HepG2 (cell line): Measurements from ENCODE around the gene NTPCR. TPM values are rescaled to one million over a fixed set of nuclear protein-coding genes. Genes with fewer than 3 reads are reported as not detected.

Source experiments
- ATAC-seq: fragments of 200-7000 bp; cut with Tn5 transposase; 3 replicates; pipeline ENCODE4 v1.9.1; 2020; ENCODE audit warnings: mild to moderate bottlenecking, moderate library complexity
- BruUV-seq: library from RNA; stranded (reverse); fragments of 400-500 nt; replicated peaks from 2 replicates; lab custom pipeline; 2021; lab: Mats Ljungman, UMichigan
- CTCF ChIA-PET: fragments of 300-600 bp; formaldehyde crosslinking; extraction: SDS; loops from one replicate; lab custom pipeline; 2021; ENCODE audit warnings: low total read pairs, inconsistent platforms, low intra/inter-chr PET ratio; lab: Yijun Ruan, JAX
- POLR2A ChIA-PET: fragments of 350-600 bp; sonication (Branson Sonifier 250); formaldehyde crosslinking; loops from one replicate; lab custom pipeline; 2020; ENCODE audit warnings: antibody characterized with exemption, inconsistent platforms; lab: Yijun Ruan, JAX
- DNase-seq: peaks from one replicate; pipeline ENCODE4 v3.0.0-alpha.2; 2015; ENCODE audit warnings: low spot score
- FAIRE-seq: peaks from 3 replicates; lab custom pipeline; 2011; peaks lifted over from hg19 to GRCh38; lab: Jason Lieb, UNC
- H2AFZ ChIP-seq: one replicate; pipeline ENCODE4 v1.6.1; 2011; ENCODE audit warnings: low read length, inconsistent platforms
- H3K27ac ChIP-seq: fragments of 300-600 bp; 3 replicates; pipeline ENCODE4 v1.8.0; 2011; ENCODE audit warnings: mixed run types, mild to moderate bottlenecking, mixed read lengths, low read length, inconsistent platforms; ENCODE audit not compliant: insufficient read depth; ENCODE audit errors: extremely low read length
- H3K27me3 ChIP-seq, 2 experiments: fragments of 200-600 bp in 1 of 2; 2 replicates in 1 of 2; 3 replicates in 1 of 2; pipeline versions ENCODE4 v1.6.0 to v1.8.0; 2011; ENCODE audit warnings: low read length in 2 of 2, mild to moderate bottlenecking in 2 of 2, moderate library complexity in 2 of 2, inconsistent platforms in 1 of 2; ENCODE audit not compliant: insufficient read depth in 2 of 2, control insufficient read depth in 1 of 2
- H3K36me3 ChIP-seq, 2 experiments: fragments of 200-600 bp in 1 of 2; replicated peaks in 1 of 2; 2 replicates in 1 of 2; 3 replicates in 1 of 2; pipeline versions ENCODE4 v1.5.1 to v1.8.0; 2011; ENCODE audit warnings: low read length in 2 of 2, inconsistent platforms in 1 of 2; ENCODE audit not compliant: insufficient read depth in 2 of 2, control insufficient read depth in 1 of 2
- H3K4me1 ChIP-seq: 2 replicates; pipeline ENCODE4 v1.5.1; 2012; ENCODE audit warnings: low read length, inconsistent platforms; ENCODE audit not compliant: insufficient read depth
- H3K4me2 ChIP-seq: 2 replicates; pipeline ENCODE4 v1.6.0; 2011; ENCODE audit warnings: low read depth, low read length, inconsistent platforms
- H3K4me3 ChIP-seq, 3 experiments: fragments of 200-600 bp in 1 of 3; sonication (generic), shearing (Covaris generic) in 1 of 3; replicated peaks in 1 of 3; 2 replicates each; pipeline ENCODE4 v1.5.1; 2011 to 2016; ENCODE audit warnings: low read length in 3 of 3, inconsistent platforms in 2 of 3, low read depth in 2 of 3, mild to moderate bottlenecking in 2 of 3, control low read depth in 1 of 3, mixed read lengths in 1 of 3; ENCODE audit not compliant: insufficient read depth in 1 of 3
- H3K79me2 ChIP-seq: one replicate; pipeline ENCODE4 v1.6.1; 2011; ENCODE audit warnings: low read length, inconsistent platforms; ENCODE audit not compliant: insufficient read depth
- H3K9ac ChIP-seq: 2 replicates; pipeline ENCODE4 v1.6.0; 2011; ENCODE audit warnings: mild to moderate bottlenecking, low read depth, low read length, inconsistent platforms; ENCODE audit not compliant: insufficient read depth
- H3K9me3 ChIP-seq: 2 replicates; pipeline ENCODE4 v1.5.1; 2012; ENCODE audit warnings: mild to moderate bottlenecking, low read length
- H4K20me1 ChIP-seq: 2 replicates; pipeline ENCODE4 v1.6.0; 2011; ENCODE audit warnings: inconsistent platforms, mild to moderate bottlenecking, low read length, moderate library complexity; ENCODE audit not compliant: insufficient read depth
- CC2D1A ChIP-seq: sonication (generic); formaldehyde crosslinking; IDR thresholded peaks from 2 replicates; pipeline ENCODE4 v1.8.1; 2023; ENCODE audit warnings: mild to moderate bottlenecking, missing genetic modification reagents
- CEBPB ChIP-seq: IDR thresholded peaks from 2 replicates; pipeline ENCODE4 v1.6.1; 2011; ENCODE audit warnings: low read depth, low read length, improper control_type of control experiment, borderline replicate concordance
- KDM5A ChIP-seq: fragments of 200-600 bp; sonication (generic); IDR thresholded peaks from 2 replicates; pipeline ENCODE4 v1.7.0; 2018; ENCODE audit warnings: antibody characterized with exemption, mild to moderate bottlenecking, low read length, borderline replicate concordance
- MTF2 ChIP-seq: sonication (generic); formaldehyde crosslinking; IDR thresholded peaks from 2 replicates; pipeline ENCODE4 v1.5.0; 2020; ENCODE audit warnings: missing genetic modification reagents, borderline replicate concordance
- RORA ChIP-seq: sonication (generic); formaldehyde crosslinking; IDR thresholded peaks from 2 replicates; pipeline ENCODE4 v1.5.0; 2020; ENCODE audit warnings: mild to moderate bottlenecking, missing genetic modification reagents, moderate library complexity
- ZBTB25 ChIP-seq: IDR thresholded peaks from 2 replicates; pipeline ENCODE4 v1.6.1; 2018; ENCODE audit warnings: missing genetic modification reagents
- ZNF503 ChIP-seq: sonication (generic); formaldehyde crosslinking; IDR thresholded peaks from 2 replicates; pipeline ENCODE4 v1.4.0; 2020; ENCODE audit warnings: missing genetic modification reagents
- ZNF709 ChIP-seq: sonication (generic); formaldehyde crosslinking; IDR thresholded peaks from 2 replicates; pipeline ENCODE4 v1.5.0; 2020; ENCODE audit warnings: mild to moderate bottlenecking, missing genetic modification reagents
- WGBS: methylation state at CpG from one replicate; pipeline ENCODE4 v1.1.6; 2017; ENCODE audit warnings: low lambda C conversion rate; 5-methylcytosine and 5-hydroxymethylcytosine counted together
- in situ Hi-C: cut with HindIII; loops from 2 replicates; pipeline ENCODE4 v1.10.0; 2017; ENCODE audit warnings: low pct_unique_long_range_greater_than_20kb; ENCODE audit not compliant: extremely low pct_ligation_motif_present
- intact Hi-C: fragments of 100-400 bp; cut with micrococcal nuclease; formaldehyde crosslinking; loops from one replicate; pipeline ENCODE4 v1.10.0; 2022; ENCODE audit not compliant: unreplicated experiment
- polyA plus RNA-seq, 8 experiments: library from polyadenylated mRNA; depleted of rRNA in 3 of 8; stranded (reverse) in 7 of 8; unstranded in 1 of 8; fragments of >200 nt; fragmentation: Illumina TruSeq in 4 of 8; extraction: Trizol in 4 of 8; gene quantifications; 2 replicates each; pipeline versions ENCODE4 v1.2.1 to v1.2.3, GENCODE V29; 2011 to 2016; ENCODE audit warnings: low read depth in 4 of 8, missing spikeins in 1 of 8, mixed read lengths in 1 of 8; ENCODE audit not compliant: insufficient read depth in 1 of 8
- total RNA-seq, 5 experiments: library from RNA; depleted of rRNA; stranded (reverse); fragments of >200 nt; fragmentation: Illumina TruSeq; extraction: Trizol; gene quantifications; 2 replicates each; pipeline ENCODE4 v1.2.3, GENCODE V29; 2016; ENCODE audit warnings: low read depth in 1 of 5

Gene NTPCR
- total and polyA plus RNA-seq, 2 of the 13 experiments (the other 11 are each of a cell fraction or from before 2014, with no cell fraction given) = 11.7 to 47.0 TPM

- no peak overlapping the region for H3K4me3 ChIP-seq
- ChIA-PET POLR2A (no interaction called here), CTCF (no interaction called here)
- H3K9ac ChIP-seq = no peak overlapping the region
- no peaks in the 10 kb centered on the region for H3K36me3 ChIP-seq
- intact Hi-C loops = no loop called here
- in situ Hi-C loops = no loop called here
- WGBS = 28% methylated on average over 5 of the region's 5 CpGs
- no peak overlapping the region for H3K4me2 ChIP-seq
- DNase-seq = no peak
- TF ChIP-seq ZNF503 (no peak), CEBPB (no peak), KDM5A (no peak), ZBTB25 (CRISPR knock-in tag) (no peak), RORA (CRISPR knock-in tag) (no peak), ZNF709 (no peak), CC2D1A (CRISPR knock-in tag) (no peak), MTF2 (CRISPR knock-in tag) (no peak)
- H3K27ac ChIP-seq = no peak overlapping the region
- H4K20me1 ChIP-seq = no peaks in the 10 kb centered on the region
- H3K79me2 ChIP-seq = no peaks in the 10 kb centered on the region
- ATAC-seq = no peak
- no peak for FAIRE-seq
- no TSS peak for BruUV-seq
- H3K4me1 ChIP-seq = peaks cover 2% of the 10 kb centered on the region
- H2AFZ ChIP-seq = no peak overlapping the region
- peaks cover 0 to 5% of the 10 kb centered on the region in 2 experiments; a peak in 2 of 5 replicates for H3K27me3 ChIP-seq
- no peaks in the 10 kb centered on the region for H3K9me3 ChIP-seq
Measured at GRCh38 chr1:232944347-232944746, 6.1 kb upstream of the NTPCR start.
